Caco-2 (cell line): Measurements from ENCODE around the gene FAAP100. TPM values are rescaled to one million over a fixed set of nuclear protein-coding genes. Genes with fewer than 3 reads are reported as not detected.

Experiments used
- BruUV-seq: library from RNA; stranded (reverse); fragments of 400-500 nt; replicated peaks from 2 replicates; lab custom pipeline; 2021; lab: Mats Ljungman, UMichigan
- CTCF ChIA-PET: fragments of 300-600 bp; sonication (Branson Sonifier 250); formaldehyde crosslinking; loops from one replicate; lab custom pipeline; 2022; ENCODE audit warnings: antibody characterized with exemption; lab: Charles Lee
- POLR2A ChIA-PET: fragments of 300-600 bp; sonication (Branson Sonifier 250); formaldehyde crosslinking; loops from one replicate; lab custom pipeline; 2022; ENCODE audit warnings: antibody characterized with exemption; lab: Charles Lee
- DNase-seq, 2 experiments: peaks; one replicate each; pipeline versions ENCODE4 v3.0.0 to v3.0.0-alpha.2; 2020 to 2022
- H3K27me3 ChIP-seq: replicated peaks from 2 replicates; pipeline ENCODE4 v1.6.0; 2011; ENCODE audit warnings: low read length; ENCODE audit not compliant: control insufficient read depth, insufficient read depth
- H3K36me3 ChIP-seq: 2 replicates; pipeline ENCODE4 v1.5.1; 2011; ENCODE audit warnings: low read length; ENCODE audit not compliant: control insufficient read depth, insufficient read depth
- H3K4me1 ChIP-seq: fragments of 250-450 bp; sonication (Bioruptor Pico); 2 replicates; pipeline ENCODE4 v1.5.1; 2020; ENCODE audit warnings: mild to moderate bottlenecking
- H3K4me3 ChIP-seq: 2 replicates; pipeline ENCODE4 v1.5.1; 2011; ENCODE audit warnings: low read depth, mild to moderate bottlenecking, control low read depth, low read length
- H3K9me3 ChIP-seq: fragments of 250-450 bp; sonication (Bioruptor Pico); 2 replicates; pipeline ENCODE4 v1.5.1; 2020; ENCODE audit warnings: mild to moderate bottlenecking, moderate library complexity
- H3K27ac Mint-ChIP-seq: one replicate; pipeline ENCODE4 v1.8.0; 2022; ENCODE audit warnings: mixed read lengths; ENCODE audit not compliant: unreplicated experiment
- H3K27me3 Mint-ChIP-seq: one replicate; pipeline ENCODE4 v1.8.0; 2022; ENCODE audit warnings: mixed read lengths; ENCODE audit not compliant: insufficient read depth, unreplicated experiment
- H3K36me3 Mint-ChIP-seq: one replicate; pipeline ENCODE4 v1.8.0; 2022; ENCODE audit warnings: mild to moderate bottlenecking, mixed read lengths; ENCODE audit not compliant: insufficient read depth, unreplicated experiment
- H3K4me1 Mint-ChIP-seq: one replicate; pipeline ENCODE4 v1.8.0; 2022; ENCODE audit warnings: low read depth, mixed read lengths; ENCODE audit not compliant: unreplicated experiment
- H3K4me3 Mint-ChIP-seq: one replicate; pipeline ENCODE4 v1.8.0; 2022; ENCODE audit warnings: mild to moderate bottlenecking, moderate library complexity, mixed read lengths; ENCODE audit not compliant: unreplicated experiment
- H3K9me3 Mint-ChIP-seq: one replicate; pipeline ENCODE4 v1.8.0; 2022; ENCODE audit warnings: mixed read lengths; ENCODE audit not compliant: unreplicated experiment
- intact Hi-C: fragments of 100-400 bp; cut with micrococcal nuclease; formaldehyde crosslinking; loops from one replicate; pipeline ENCODE4 v1.10.0; 2022; ENCODE audit not compliant: unreplicated experiment
- total RNA-seq: library from RNA; stranded (reverse); gene quantifications from 2 replicates; pipeline ENCODE4 v1.2.3, GENCODE V29; 2022
- TF ChIP-seq, protein P1 (sequence below), 2 experiments: fragments of 200-600 bp in 1 of 2; IDR thresholded peaks; 1 replicate in 1 of 2; 2 replicates in 1 of 2; pipeline versions ENCODE4 v1.5.1 to v1.8.0; 2011 to 2022; ENCODE audit warnings: antibody characterized with exemption in 1 of 2, control low read depth in 1 of 2, inconsistent platforms in 1 of 2, low read depth in 1 of 2, low read length in 1 of 2, mild to moderate bottlenecking in 1 of 2, moderate library complexity in 1 of 2; ENCODE audit not compliant: insufficient read depth in 1 of 2, severe bottlenecking in 1 of 2, unreplicated experiment in 1 of 2

FAAP100 gene
- total RNA-seq, 1 experiment from 2014 or later = 38.5 TPM

GRCh38 chr17:81581758-81582157 is 29.6 kb upstream of the FAAP100 start:
- ChIA-PET CTCF (no interaction called here), POLR2A (no interaction called here)
- peaks cover 7% of the 10 kb centered on the region for H3K36me3 ChIP-seq
- no peak for DNase-seq
- H3K27me3 ChIP-seq = no peaks in the 10 kb centered on the region
- Mint-ChIP-seq H3K27me3 (no peaks in the 10 kb centered on the region), H3K4me3 (no peak overlapping the region), H3K4me1 (peaks cover 33% of the 10 kb centered on the region), H3K9me3 (no peaks in the 10 kb centered on the region), H3K36me3 (peaks cover 88% of the 10 kb centered on the region), H3K27ac (no peak overlapping the region)
- no TSS peak for BruUV-seq
- intact Hi-C loops = no loop called here
- H3K9me3 ChIP-seq = no peaks in the 10 kb centered on the region
- peaks cover 17% of the 10 kb centered on the region for H3K4me1 ChIP-seq
- no peak overlapping the region for H3K4me3 ChIP-seq
- TF ChIP-seq, protein P1, sequence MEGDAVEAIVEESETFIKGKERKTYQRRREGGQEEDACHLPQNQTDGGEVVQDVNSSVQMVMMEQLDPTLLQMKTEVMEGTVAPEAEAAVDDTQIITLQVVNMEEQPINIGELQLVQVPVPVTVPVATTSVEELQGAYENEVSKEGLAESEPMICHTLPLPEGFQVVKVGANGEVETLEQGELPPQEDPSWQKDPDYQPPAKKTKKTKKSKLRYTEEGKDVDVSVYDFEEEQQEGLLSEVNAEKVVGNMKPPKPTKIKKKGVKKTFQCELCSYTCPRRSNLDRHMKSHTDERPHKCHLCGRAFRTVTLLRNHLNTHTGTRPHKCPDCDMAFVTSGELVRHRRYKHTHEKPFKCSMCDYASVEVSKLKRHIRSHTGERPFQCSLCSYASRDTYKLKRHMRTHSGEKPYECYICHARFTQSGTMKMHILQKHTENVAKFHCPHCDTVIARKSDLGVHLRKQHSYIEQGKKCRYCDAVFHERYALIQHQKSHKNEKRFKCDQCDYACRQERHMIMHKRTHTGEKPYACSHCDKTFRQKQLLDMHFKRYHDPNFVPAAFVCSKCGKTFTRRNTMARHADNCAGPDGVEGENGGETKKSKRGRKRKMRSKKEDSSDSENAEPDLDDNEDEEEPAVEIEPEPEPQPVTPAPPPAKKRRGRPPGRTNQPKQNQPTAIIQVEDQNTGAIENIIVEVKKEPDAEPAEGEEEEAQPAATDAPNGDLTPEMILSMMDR (IDR thresholded peaks at IDR 0.05; ENCODE audit: insufficient read depth in 1 of 2, low read depth in 1 of 2, low read length in 1 of 2, severe bottlenecking in 1 of 2, unreplicated experiment in 1 of 2) = no peak

- Histone ChIP-seq H3K4me3 (no peak overlapping the region), H3K9me3 (no peaks in the 10 kb centered on the region), H3K36me3 (peaks cover 6% of the 10 kb centered on the region), H3K4me1 (peaks cover 21% of the 10 kb centered on the region), H3K27me3 (no peaks in the 10 kb centered on the region)
- intact Hi-C loops = no loop called here
- Mint-ChIP-seq H3K4me1 (peaks cover 43% of the 10 kb centered on the region), H3K27ac (peak overlapping the region; percentile 50), H3K9me3 (no peaks in the 10 kb centered on the region), H3K27me3 (no peaks in the 10 kb centered on the region), H3K36me3 (peaks cover 86% of the 10 kb centered on the region), H3K4me3 (no peak overlapping the region)
- CTCF ChIA-PET = no interaction called here
- POLR2A ChIA-PET = interaction anchor here (0.6 kb wide), 1 partner anchor 358 kb away, joined by 5 read pairs; the partner anchor contains the start of gene CEP131
- no peak for DNase-seq
- BruUV-seq = no TSS peak
- TF ChIP-seq, protein P1 (IDR thresholded peaks at IDR 0.05; ENCODE audit: insufficient read depth in 1 of 2, low read depth in 1 of 2, low read length in 1 of 2, severe bottlenecking in 1 of 2, unreplicated experiment in 1 of 2) = no peak
Measured at GRCh38 chr17:81580481-81580880, 28.3 kb upstream of the FAAP100 start.

- H3K4me1 ChIP-seq = peaks cover 22% of the 10 kb centered on the region
- BruUV-seq = no TSS peak
- H3K27me3 Mint-ChIP-seq = no peaks in the 10 kb centered on the region
- H3K4me1 Mint-ChIP-seq = peaks cover 43% of the 10 kb centered on the region
- no peak overlapping the region for H3K4me3 ChIP-seq
- peak overlapping the region; percentile 50 for H3K27ac Mint-ChIP-seq
- intact Hi-C loops = no loop called here
- H3K27me3 ChIP-seq = no peaks in the 10 kb centered on the region
- H3K9me3 Mint-ChIP-seq = no peaks in the 10 kb centered on the region
- no peaks in the 10 kb centered on the region for H3K9me3 ChIP-seq
- POLR2A ChIA-PET = interaction anchor here (0.6 kb wide), 1 partner anchor 357 kb away, joined by 5 read pairs; the partner anchor contains the start of gene CEP131
- no peak overlapping the region for H3K4me3 Mint-ChIP-seq
- DNase-seq = no peak
- peaks cover 9% of the 10 kb centered on the region for H3K36me3 ChIP-seq
- peaks cover 86% of the 10 kb centered on the region for H3K36me3 Mint-ChIP-seq
- CTCF ChIA-PET = no interaction called here
- TF ChIP-seq, protein P1 (IDR thresholded peaks at IDR 0.05; ENCODE audit: insufficient read depth in 1 of 2, low read depth in 1 of 2, low read length in 1 of 2, severe bottlenecking in 1 of 2, unreplicated experiment in 1 of 2) = no peak
Measured at GRCh38 chr17:81579821-81580321, 27.7 kb upstream of the FAAP100 start.
